Measurements from ENCODE around the gene ZNF324B. TPM values are rescaled to one million over a fixed set of nuclear protein-coding genes. Genes with fewer than 3 reads are reported as not detected.

ZNF324B gene
- total and polyA plus RNA-seq, 4 donors = 0.53 to 4.9 (median 2.8) TPM

GRCh38 chr19:58480481-58480830, 29.0 kb downstream of the ZNF324B start:
- DNase-seq (ENCODE audit: low spot score) = no peak

More at GRCh38 chr19:58480481-58480830, 29.0 kb downstream of the ZNF324B start:
- H3K9ac ChIP-seq (ENCODE audit: low read depth in 1 of 2, low read length in 2 of 2) = no peak overlapping the region
- TF ChIP-seq MAX (IDR thresholded peaks at IDR 0.05) (no peak), ZBTB33 (IDR thresholded peaks at IDR 0.05) (no peak), HNF4G (IDR thresholded peaks at IDR 0.05) (no peak), NR2F2 (IDR thresholded peaks at IDR 0.05) (no peak), FOXA2 (IDR thresholded peaks at IDR 0.05) (no peak), FOXA1 (IDR thresholded peaks at IDR 0.05) (no peak), CTCF (IDR thresholded peaks at IDR 0.05; ENCODE audit: low read depth, low read length, missing input control) (no peak), YY1 (IDR thresholded peaks at IDR 0.05) (no peak), TAF1 (conservative IDR thresholded peaks at IDR 0.05) (no peak), EGR1 (IDR thresholded peaks at IDR 0.05; ENCODE audit: low read depth in 2 of 2) (no peak), REST (IDR thresholded peaks at IDR 0.05) (no peak), ATF3 (IDR thresholded peaks at IDR 0.05) (no peak), RXRA (IDR thresholded peaks at IDR 0.05) (no peak), RAD21 (IDR thresholded peaks at IDR 0.05) (no peak), GABPA (IDR thresholded peaks at IDR 0.05 in 1 of 2, conservative IDR thresholded peaks at IDR 0.05 in 1 of 2) (no peak), SP1 (IDR thresholded peaks at IDR 0.05) (no peak)
- peaks cover 0 to 15% (median 5%) of the 10 kb centered on the region in 4 donors for H3K36me3 ChIP-seq (ENCODE audit: control insufficient read depth in 4 of 4, insufficient read depth in 3 of 4, low read depth in 1 of 4, low read length in 3 of 4)
- peaks cover 5 to 13% (median 8%) of the 10 kb centered on the region in 4 donors for H3K4me1 ChIP-seq (ENCODE audit: control insufficient read depth in 4 of 4, insufficient read depth in 4 of 4, low read length in 3 of 4)
- no peak overlapping the region for H3K4me3 ChIP-seq (ENCODE audit: low read depth in 1 of 3, low read length in 3 of 3)
- no peaks in the 10 kb centered on the region for H3K9me3 ChIP-seq (ENCODE audit: control insufficient read depth in 4 of 4, low read length in 3 of 4)
- no peak overlapping the region for H3K27ac ChIP-seq (ENCODE audit: low read depth in 1 of 2, low read length in 2 of 2)
- no peaks in the 10 kb centered on the region for H3K27me3 ChIP-seq (ENCODE audit: control insufficient read depth in 4 of 4, insufficient read depth in 4 of 4, low read length in 3 of 4)
- 96% methylated on average over 20 of the region's 20 CpGs for WGBS

Data from liver (tissue), 9 donors.